ENCODE data around the gene GABPB2. TPM values are rescaled to one million over a fixed set of nuclear protein-coding genes. Genes with fewer than 3 reads are reported as not detected.
A peak's percentile ranks its signal among the peaks of the same experiment; 100 is the strongest.

Gene GABPB2
- total and polyA plus RNA-seq, 2 of the 13 experiments (the other 11 are each of a cell fraction or from before 2014, with no cell fraction given), result 0.09 TPM; not detected in 1

DNA sequence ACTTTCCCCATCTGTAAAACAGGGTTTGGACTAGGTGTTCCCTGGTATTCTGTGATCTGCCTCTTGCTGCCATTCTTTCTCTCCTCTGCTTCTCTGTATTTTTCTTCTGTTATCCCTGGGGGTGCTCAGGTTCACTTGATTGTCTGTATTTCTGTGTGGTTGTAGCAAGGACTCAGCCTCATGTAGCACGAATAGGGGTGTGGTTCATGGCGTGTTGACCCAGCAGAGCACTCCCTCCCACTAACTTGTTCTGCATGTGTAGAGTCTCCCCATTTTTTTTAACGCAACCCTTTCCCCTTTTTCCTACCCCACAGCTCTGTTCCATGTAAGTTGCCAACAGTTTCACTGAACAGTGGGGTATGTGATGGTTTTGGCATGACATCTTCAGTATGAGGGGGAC lies 35.4 kb upstream of the GABPB2 start:
- Histone ChIP-seq H2AFZ (ENCODE audit: low read length) (no peak overlapping the region), H3K4me3 (replicated peaks in 1 of 3; ENCODE audit: insufficient read depth in 1 of 3, low read depth in 2 of 3, low read length in 3 of 3) (no peak overlapping the region), H3K36me3 (replicated peaks in 1 of 2; ENCODE audit: control insufficient read depth in 1 of 2, insufficient read depth in 2 of 2, low read length in 2 of 2) (peaks cover 5 to 27% of the 10 kb centered on the region in 2 experiments; a peak in 3 of 5 replicates), H3K27ac (ENCODE audit: extremely low read length, insufficient read depth, low read length) (no peak overlapping the region), H3K9ac (ENCODE audit: insufficient read depth, low read depth, low read length) (no peak overlapping the region), H3K27me3 (ENCODE audit: control insufficient read depth in 1 of 2, insufficient read depth in 2 of 2, low read length in 2 of 2) (no peaks in the 10 kb centered on the region), H3K9me3 (ENCODE audit: low read length) (no peaks in the 10 kb centered on the region), H3K79me2 (ENCODE audit: insufficient read depth, low read length) (no peaks in the 10 kb centered on the region), H3K4me1 (ENCODE audit: insufficient read depth, low read length) (no peaks in the 10 kb centered on the region), H3K4me2 (ENCODE audit: low read depth, low read length) (no peak overlapping the region), H4K20me1 (ENCODE audit: insufficient read depth, low read length) (no peaks in the 10 kb centered on the region)
- in situ Hi-C loops (cut with HindIII; ENCODE audit: extremely low pct_ligation_motif_present, low pct_unique_long_range_greater_than_20kb) (no loop called here), intact Hi-C loops (cut with micrococcal nuclease; ENCODE audit: unreplicated experiment) (no loop called here)
- FAIRE-seq, result no peak
- DNase-seq (ENCODE audit: low spot score), result no peak
- WGBS (ENCODE audit: low lambda C conversion rate), result 85% methylated on average over 3 of the region's 3 CpGs
- TF ChIP-seq XBP1 (CRISPR knock-in tag; IDR thresholded peaks at IDR 0.05) (no peak), SP1 (IDR thresholded peaks at IDR 0.05) (no peak), SP1 (CRISPR knock-in tag; IDR thresholded peaks at IDR 0.05) (no peak), ZNF484 (CRISPR knock-in tag; IDR thresholded peaks at IDR 0.05; ENCODE audit: borderline replicate concordance, low read depth) (no peak), IRX3 (CRISPR knock-in tag; IDR thresholded peaks at IDR 0.05; ENCODE audit: borderline replicate concordance, low read depth) (no peak)
- TF ChIP-seq, protein P1, sequence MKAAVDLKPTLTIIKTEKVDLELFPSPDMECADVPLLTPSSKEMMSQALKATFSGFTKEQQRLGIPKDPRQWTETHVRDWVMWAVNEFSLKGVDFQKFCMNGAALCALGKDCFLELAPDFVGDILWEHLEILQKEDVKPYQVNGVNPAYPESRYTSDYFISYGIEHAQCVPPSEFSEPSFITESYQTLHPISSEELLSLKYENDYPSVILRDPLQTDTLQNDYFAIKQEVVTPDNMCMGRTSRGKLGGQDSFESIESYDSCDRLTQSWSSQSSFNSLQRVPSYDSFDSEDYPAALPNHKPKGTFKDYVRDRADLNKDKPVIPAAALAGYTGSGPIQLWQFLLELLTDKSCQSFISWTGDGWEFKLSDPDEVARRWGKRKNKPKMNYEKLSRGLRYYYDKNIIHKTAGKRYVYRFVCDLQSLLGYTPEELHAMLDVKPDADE (CRISPR knock-in tag; IDR thresholded peaks at IDR 0.05), result no peak
- TSS peak; percentile 37 for BruUV-seq (replicated peaks)
- ChIA-PET CTCF (ENCODE audit: low intra/inter-chr PET ratio, low total read pairs) (no interaction called here), POLR2A (no interaction called here)
- ATAC-seq, result no peak

GRCh38 chr1:151036356-151036755 lies 34.2 kb upstream of the GABPB2 start, which contains the start of gene BNIPL:
TSS of gene BNIPL (plus strand) at chr1:151036586. CDS start at chr1:151036726, 140 bp downstream.
- 64% methylated on average over 2 of the region's 2 CpGs for WGBS (ENCODE audit: low lambda C conversion rate)
- in situ Hi-C loops (cut with HindIII; ENCODE audit: extremely low pct_ligation_motif_present, low pct_unique_long_range_greater_than_20kb), result no loop called here
- FAIRE-seq, result no peak

More at GRCh38 chr1:151036356-151036755, 34.2 kb upstream of the GABPB2 start, which contains the start of gene BNIPL:
- Histone ChIP-seq H3K27me3 (ENCODE audit: control insufficient read depth in 1 of 2, insufficient read depth in 2 of 2, low read length in 2 of 2) (no peaks in the 10 kb centered on the region), H3K9me3 (ENCODE audit: low read length) (no peaks in the 10 kb centered on the region), H3K79me2 (ENCODE audit: insufficient read depth, low read length) (no peaks in the 10 kb centered on the region), H4K20me1 (ENCODE audit: insufficient read depth, low read length) (no peaks in the 10 kb centered on the region), H2AFZ (ENCODE audit: low read length) (no peak within 1 kb of the TSS), H3K4me1 (ENCODE audit: insufficient read depth, low read length) (no peaks in the 10 kb centered on the region), H3K9ac (ENCODE audit: insufficient read depth, low read depth, low read length) (no peak within 1 kb of the TSS), H3K27ac (ENCODE audit: extremely low read length, insufficient read depth, low read length) (no peak within 1 kb of the TSS), H3K36me3 (replicated peaks in 1 of 2; ENCODE audit: control insufficient read depth in 1 of 2, insufficient read depth in 2 of 2, low read length in 2 of 2) (peaks cover 5 to 20% of the 10 kb centered on the region in 2 experiments; a peak in 3 of 5 replicates), H3K4me3 (replicated peaks in 1 of 3; ENCODE audit: insufficient read depth in 1 of 3, low read depth in 2 of 3, low read length in 3 of 3) (no peak within 1 kb of the TSS), H3K4me2 (ENCODE audit: low read depth, low read length) (no peak within 1 kb of the TSS)
- CTCF ChIA-PET (ENCODE audit: low intra/inter-chr PET ratio, low total read pairs), result no interaction called here
- intact Hi-C loops (cut with micrococcal nuclease; ENCODE audit: unreplicated experiment), result no loop called here
- POLR2A ChIA-PET, result no interaction called here
- TF ChIP-seq RERE (CRISPR knock-in tag; IDR thresholded peaks at IDR 0.05; ENCODE audit: low read depth) (no peak), PHB2 (IDR thresholded peaks at IDR 0.05; ENCODE audit: partially characterized antibody) (no peak), MAZ (IDR thresholded peaks at IDR 0.05; ENCODE audit: borderline replicate concordance, low read depth, low read length) (no peak), MAZ (CRISPR knock-in tag; IDR thresholded peaks at IDR 0.05; ENCODE audit: low read depth) (no peak)
- no TSS peak for BruUV-seq (replicated peaks)
- DNase-seq (ENCODE audit: low spot score) (no peak), ATAC-seq (no peak)
